Measurements from ENCODE around the gene FXYD7.

GRCh38 chr19:35127871-35128270 is 15.2 kb upstream of the FXYD7 start:
- TF ChIP-seq CTCF (conservative IDR thresholded peaks at IDR 0.05) = no peak
- TF ChIP-seq ZFX (IDR thresholded peaks at IDR 0.05) = no peak

All from C4-2B (cell line).